Measurements from ENCODE around the gene P2RX1.

P2RX1 gene

DNA sequence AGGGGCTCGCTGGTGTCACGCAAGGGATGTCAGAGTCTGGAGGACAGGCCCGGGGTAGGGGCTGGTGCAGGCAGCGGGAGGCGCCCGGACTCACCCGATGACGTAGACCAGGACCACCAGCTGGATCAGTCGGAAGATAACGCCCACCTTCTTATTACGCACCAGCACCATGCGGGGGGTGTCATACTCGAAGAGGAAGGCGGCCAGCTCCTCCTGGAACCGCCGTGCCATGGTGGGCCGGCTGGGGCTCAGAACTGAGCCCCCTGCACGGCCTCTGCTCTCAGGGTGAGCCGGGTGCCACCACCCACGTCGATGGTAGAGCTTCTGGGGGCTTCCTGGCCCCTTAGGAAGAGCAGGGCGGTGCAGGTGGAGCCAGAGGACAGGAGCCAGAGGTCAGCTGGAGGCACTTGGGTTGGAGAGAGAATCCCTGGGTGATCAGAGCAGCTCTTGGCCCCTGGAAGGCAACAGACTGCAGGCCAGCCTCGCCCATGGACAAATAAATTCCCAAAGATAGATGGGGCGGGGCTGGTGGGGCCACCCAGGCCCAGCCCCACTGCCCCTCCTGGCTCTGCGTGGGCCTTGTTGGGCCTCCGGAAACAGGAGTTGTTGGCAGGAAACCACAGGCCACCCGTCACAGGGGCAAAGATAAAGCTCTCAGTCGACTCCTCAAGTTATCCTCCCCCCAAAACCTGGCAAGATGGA lies at the start of gene P2RX1:
Gene P2RX1, minus strand, starts transcription at position 471 of the 702 bp plus-strand sequence. Its CDS starts 240 bp downstream, at position 231.
- DNase-seq, result peak in 1 of 4 experiments; percentile 13

DNA sequence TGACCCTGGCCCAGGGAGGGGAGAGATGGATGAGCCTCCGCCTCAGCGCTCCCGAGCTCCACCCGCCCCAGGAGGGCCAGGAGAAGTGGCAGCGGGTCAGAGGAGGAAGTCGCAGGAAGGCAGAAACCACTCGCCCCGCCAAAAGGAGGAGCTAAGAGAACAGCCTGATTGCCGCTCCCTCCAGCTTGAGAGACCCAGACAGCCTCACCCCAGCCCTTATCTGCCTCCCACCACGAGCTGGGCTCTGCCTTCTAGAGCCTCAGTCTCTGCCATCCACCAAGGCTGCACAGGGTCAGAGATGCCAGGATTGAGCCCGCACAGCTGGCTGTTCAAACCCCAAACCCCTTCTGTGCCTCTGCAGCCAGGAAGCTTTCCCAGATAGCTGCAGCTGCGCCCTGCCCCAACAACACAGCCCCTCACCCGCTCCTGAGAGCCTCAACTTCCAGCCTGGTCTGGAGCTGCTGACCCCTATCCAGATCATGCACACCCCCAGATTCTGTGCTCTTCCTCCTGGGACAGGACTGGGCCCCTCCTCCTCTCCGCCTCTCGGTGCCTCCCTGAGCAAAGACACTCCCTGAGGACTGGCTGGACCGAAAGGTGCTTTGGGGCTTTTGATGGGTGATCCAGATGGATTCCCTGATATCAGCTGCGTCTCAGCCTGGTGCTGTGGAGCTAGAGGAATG lies 49.0 kb upstream of the P2RX1 start:
- DNase-seq, result peak in 3 of 4 experiments; percentile 27 to 46 (median 34)

DNA sequence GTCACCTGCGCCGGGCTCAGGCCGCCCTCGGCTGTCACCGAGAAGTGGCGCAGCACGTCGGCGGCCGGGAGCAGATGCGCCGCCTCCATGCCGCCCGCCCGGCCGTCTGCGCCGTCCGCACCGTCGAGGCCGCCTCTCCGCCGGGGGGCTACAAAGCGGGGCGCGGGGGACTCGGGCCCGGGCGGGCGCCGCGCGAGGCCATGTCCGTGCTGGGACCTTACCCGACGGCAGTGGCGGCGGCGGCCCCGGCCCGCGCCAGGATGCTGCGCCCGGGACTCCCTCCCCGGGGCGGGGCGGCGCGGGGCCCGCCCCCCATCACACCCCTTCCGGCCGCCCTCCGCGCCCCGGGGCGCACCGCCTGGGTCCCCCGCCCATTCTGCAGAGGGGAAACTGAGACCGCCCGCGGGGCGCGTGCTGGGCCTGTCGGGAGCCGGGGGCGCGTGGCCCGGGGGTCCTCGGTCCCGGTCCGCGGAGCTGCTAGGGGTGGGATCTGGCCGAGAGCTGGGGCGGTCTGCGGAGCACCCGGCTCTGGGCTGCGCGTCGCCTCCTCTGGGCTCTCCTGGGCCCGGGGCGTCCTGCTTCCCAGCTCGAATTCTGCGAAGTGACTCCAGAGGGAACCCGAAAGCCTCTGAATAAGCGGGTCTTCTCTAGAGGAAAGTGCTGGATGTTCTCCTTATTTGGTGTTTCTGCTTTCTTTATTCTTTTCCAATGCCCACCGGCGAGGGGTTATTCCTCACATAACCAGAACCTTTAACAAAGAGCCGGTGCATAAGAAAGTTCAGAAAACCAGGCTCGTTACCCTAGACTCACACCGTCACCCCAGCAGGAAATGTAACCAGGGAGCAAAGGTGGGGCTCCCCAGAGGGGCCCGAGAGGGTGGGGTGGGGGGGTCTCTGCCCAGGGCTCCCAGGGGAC lies 48.2 kb upstream of the P2RX1 start, which contains the start of gene ATP2A3:
Gene ATP2A3, minus strand, starts transcription at position 235 of the 915 bp plus-strand sequence. Its CDS starts 146 bp downstream, at position 89.
- DNase-seq, result peak in 3 of 4 experiments; percentile 32 to 72 (median 36)

DNA sequence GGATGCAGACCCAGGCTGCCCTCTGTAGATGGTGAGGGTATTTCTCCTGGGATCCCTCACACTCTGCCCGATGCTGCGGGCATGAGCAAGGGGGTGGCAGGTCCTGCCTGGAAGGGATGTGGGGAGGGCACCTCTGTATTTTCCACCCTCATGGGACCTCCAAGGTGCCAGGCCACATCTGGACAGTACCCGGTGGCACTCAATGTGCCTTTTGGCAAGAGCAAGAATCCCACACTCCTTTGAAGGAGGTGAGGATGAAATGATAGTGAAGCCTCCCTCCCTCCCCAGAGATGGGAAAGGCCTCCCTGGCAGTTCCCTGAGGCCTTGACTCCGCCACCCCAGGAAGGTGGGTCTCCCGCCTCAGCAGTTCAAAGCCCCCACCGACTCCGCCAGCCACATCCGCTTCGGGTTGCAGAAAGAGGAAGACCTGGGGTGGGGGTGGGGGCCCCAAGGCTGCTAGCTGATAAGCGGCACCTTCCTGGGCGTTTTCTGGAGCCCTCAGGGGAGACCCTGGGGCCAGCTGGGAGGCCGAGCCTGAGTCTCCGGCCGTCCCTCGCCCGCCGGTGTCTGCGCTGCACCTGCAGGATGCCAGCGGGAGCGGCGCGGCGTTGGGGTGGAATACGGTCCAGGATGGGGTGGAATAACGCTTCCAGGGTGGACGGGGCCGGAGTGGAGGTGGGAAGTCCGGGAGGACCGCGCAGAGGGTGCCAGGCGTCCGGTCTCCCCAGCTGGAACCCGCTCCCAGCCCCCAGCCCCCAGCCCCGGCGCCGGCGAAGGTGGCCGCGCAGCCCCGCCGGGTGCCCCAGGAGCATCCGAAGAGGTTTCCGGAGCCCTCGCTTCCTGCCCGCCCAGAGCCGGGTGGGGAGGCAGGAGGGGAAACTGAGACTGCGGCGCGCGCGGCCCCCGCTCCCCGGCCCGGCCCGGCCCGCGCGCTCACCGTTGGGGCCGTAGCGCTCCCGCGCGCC lies 47.3 kb upstream of the P2RX1 start:
- DNase-seq, result peak in 2 of 4 experiments; percentile 67 to 76

DNA sequence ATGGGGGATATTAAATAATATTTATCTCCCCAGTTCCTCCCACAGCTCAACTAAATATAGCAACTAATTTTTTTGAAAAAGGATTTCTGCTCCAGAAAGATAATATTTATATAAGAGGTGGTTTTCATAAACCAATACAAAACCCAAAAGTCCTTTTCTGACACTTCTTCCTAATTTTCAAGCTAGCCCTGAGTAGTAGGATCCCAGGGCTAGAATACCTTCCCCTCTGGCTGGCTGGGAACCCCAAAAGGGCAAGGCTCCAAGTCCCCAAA lies 46.6 kb upstream of the P2RX1 start:
- no peak for DNase-seq

DNA sequence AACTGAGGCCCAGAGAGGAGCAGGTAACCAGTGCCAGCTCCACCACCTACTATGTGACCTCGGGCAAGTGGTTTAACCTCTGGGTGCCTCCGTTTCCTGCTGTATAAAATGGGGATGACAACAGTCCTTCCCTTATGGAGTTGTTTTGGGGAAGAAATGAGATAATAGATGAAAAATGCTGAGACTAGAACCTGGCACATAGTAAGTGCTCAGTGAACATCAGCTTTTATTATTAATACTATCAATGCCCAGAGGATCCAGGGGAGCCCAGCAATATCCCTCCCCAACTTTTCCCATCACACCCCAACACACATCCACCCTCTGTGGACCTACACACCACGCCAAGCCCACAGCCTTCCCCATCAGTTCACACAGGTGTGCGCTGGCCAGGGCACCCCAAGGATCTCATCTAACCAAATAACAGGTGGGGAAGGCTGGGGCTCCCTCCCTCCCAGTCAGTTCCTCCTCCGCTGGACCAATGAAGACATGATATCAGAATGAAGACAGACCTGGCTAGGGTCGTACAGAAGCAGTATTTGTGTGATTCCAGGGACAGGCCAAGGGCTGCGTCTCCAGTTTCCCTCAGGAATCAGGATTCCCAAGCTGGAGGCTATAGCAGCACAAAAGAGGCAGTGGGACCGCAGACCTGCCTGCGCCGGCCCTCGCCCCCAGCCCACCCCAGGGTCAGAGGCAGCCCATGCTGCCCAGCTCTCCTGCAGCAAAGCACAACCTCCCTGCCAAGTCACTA lies 46.1 kb upstream of the P2RX1 start:
- DNase-seq, result no peak

DNA sequence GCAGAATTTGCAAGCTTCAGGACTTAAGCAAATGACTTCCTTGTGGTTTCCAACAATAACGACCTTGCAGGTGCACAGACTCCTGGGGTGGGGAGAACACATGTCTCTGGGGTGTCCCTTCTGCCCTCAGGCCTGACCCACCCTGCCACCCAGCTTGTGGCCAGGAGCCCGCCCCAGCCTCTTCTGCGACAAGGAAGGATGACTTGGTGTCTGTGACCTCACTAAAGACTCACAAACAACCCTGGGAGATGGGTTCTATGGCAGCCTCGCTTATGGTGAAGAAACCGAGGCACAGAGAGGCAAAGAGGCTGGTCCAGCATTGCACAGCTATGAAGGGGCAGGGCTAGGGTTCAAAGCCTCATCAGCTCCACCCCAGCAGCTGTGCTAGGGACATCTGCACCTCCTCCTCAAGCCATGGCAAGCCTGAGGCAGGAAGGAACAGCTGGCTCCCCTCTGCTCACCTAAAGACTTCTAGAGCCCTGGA lies 45.3 kb upstream of the P2RX1 start:
- no peak for DNase-seq

DNA sequence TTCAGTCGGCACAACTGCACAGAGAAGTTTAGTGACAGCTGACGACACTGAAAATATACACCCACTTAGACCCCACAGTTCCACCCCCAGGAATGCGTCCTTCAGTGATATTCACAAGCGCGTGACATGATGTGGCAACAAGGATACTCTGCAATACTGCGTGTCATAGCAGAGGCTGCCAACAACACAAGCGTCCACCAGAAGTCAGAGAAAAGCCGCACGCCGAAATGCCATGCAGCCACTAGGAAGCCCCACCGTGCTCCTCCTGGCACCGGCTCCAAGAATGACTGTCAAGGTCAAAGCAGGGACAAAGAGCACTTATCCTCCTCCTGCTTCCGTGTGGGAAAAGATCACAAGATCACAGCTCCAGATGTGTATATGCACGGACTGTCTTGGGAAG lies 44.5 kb upstream of the P2RX1 start:
- DNase-seq, result no peak

DNA sequence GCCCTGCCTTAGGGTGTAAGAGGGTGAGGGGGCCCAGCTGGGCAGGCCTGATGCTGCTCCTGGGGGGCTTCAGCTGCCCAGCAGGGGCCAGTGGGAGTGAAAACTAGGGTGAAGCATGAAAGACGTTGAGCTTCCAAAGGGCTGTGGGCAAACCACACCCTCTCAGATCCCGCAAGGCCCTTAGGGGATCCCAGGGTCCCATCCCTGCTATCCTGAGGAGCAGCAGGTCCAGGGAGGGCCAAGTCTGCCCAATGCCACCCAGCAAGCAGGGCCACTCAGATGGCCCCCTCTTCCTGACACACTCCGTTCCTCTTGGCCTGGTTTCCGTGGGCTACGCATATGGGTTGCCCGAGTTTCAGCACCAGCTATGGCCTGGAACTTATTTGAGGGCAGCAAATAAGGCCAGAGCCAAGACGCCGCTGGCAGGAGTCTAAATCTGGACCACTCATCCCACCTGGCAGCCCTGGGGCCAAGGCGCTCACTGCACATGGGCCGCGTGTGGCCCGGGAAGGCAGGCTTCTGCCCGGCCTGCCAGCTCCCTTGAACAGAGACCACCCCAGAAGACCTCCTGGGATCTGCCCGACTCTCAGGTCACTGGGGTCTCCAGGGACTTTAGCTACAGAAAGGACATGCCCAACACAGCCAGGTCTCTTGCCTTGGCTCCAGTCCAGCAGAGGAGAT lies 43.8 kb upstream of the P2RX1 start:
- no peak for DNase-seq

DNA sequence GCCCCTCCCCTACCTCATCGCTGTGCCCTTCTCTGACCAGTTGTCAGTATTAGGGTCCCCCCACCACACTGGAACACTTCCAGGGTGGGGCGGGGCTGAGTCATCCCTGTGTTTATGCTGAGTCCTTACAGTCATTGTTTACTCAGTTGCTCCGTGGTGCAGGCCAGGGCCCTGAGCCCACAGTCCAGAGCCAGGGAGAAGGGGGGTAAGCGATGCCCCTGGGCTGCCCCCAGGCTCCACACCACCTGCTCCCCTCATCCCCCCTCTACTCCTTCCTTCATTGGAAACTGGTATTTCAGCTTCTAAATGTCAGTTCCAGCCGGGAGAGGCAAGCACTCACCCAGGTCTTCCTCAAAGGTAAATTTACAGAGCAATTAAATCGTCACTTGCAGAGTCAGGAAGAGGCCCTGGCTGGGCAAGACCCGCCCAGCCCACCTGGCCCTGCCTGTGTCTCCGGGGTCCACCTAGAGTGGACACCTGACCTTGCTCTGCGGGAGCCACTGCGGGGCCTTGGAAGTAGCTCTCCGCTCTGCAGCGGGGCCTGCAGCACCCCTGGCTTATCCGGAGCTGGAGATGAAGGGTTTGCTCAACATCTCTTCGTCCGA lies 43.1 kb upstream of the P2RX1 start:
- DNase-seq, result no peak

DNA sequence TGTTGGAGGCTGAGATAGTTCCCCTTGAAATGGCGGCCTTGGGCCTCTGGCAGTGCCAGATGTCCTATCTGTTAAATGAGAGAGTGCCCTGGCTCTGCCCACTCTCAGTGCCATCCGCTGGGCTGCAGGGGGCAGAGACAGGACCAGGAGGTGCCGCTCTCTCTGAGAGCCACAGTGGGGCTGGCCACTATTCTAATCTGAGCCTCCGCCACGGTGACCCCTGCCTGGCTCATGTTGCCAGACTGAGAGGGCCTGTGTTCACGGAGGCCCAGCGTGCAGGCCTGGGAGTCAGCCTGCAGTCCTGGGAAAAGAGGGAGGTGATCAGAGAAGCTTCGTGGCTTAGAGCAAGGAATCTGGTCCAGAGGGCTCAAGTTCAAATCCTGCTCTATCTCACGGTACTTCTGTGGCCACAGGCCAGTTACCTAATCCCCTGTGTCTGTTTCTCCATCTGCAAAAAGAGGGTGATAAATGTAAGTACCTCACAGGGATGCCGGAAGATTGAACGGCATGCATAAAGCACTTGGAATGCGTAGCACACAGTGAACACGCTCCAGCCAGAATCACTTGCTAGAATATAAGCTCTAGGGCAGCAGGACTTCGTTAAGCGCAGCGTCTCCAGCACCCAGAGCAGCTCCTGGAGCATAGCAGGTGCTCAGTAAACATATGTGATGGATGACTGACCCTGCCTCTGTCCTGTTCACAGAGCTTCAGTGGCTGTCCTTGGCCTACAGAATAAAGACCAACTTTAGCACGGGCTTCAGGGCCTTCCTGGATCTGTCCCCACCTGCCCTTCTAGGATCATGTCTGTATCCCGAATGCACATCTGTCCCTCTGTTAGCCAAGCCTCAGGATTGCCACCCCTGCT lies 41.7 kb upstream of the P2RX1 start:
- no peak for DNase-seq

DNA sequence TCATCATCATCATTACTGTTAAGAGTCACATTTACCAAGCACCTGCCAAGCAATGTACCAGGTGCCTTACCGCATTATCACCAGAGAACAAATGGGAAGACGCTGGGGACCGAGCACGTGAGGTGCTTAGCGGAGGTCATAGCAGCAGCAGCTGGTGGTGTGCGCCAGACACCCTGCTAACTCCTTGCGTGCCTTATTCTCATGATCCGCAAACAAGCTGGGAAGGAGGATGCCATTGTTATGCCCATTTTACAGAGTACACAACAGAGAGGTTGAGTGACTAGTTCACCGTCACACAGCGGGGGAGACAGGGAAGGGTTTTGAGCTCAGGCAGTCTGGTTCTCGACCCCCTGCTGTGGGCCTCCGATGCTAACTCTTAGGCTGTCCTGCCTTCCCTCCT lies 40.7 kb upstream of the P2RX1 start:
- no peak for DNase-seq

DNA sequence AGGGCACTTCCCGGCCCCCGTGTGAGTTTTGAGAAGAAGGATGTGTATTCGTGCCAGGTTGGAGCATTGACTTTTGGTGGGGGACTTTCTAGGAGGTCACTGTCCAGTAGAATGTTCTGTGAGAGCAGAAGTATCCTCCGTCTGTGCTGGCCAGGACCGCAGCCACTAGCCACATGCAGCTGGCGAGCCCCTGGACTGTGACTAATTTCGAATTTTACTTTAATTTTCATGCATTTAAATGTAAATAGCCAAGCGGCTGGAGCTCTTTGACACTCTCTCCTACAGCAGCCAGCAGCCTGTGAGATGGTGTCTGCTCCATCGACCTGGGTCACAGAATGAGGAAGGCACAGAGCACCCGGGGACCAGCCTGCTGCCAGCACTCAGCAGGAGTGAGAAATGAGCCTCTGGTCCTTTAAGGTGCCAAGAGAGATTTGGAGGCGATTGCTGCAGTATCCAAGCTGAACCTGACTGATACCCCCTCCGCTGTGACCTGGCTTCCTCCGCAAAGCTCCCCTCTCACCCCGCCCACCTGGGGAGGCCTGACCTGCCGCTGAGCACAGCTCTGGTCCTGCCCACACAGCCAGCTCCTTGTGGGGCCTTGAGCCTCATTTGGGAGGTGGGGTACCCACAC lies 40.2 kb upstream of the P2RX1 start:
- no peak for DNase-seq

DNA sequence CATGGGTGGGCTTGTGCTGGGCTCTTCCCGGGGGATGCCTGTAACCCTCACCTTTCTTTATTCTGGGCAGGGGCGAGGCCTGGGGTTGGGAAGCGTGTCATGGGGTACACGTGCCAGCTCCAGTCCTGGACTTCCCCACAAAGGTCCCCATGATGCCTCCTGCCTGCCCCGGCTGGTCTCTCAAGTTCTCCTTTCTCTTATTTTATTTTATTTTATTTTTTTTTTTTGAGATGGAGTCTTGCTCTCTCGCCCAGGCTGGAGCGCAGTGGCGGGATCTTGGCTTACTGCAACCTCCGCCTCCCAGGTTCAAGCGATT lies 39.4 kb upstream of the P2RX1 start:
- DNase-seq, result no peak

DNA sequence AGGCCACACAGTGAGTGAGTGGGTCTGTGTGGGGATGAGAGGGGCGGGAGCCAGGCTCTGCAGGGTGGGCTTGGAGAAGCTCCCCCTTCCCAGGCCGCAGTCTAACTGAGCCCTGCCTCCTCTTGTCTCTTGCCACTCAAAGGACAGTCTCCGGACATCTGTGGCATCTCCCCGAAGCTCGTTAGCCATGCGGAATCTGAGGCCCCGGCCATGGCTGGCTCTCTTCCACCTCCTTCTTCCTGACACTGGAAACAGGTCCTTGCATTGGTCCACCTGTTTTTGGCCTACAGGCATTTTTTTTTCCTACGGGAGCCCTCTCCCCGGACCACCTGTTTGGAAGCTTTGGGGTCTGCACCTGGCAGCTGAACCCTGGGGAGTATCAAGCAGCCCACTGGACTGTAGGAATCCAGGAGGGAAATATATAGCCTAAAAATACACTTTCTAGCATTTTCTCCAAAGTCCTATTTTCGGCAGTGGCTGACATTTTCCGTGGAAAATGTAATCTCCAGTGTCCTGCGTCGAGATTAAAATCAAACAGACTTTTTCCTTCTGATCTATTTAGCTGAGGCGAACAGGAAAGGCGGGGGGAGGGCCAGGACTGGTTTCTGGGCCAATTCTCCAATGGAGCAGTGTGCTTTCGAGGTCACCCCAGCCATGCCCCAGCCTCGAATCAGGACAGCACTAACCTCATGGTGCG lies 38.9 kb upstream of the P2RX1 start:
- DNase-seq, result no peak

DNA sequence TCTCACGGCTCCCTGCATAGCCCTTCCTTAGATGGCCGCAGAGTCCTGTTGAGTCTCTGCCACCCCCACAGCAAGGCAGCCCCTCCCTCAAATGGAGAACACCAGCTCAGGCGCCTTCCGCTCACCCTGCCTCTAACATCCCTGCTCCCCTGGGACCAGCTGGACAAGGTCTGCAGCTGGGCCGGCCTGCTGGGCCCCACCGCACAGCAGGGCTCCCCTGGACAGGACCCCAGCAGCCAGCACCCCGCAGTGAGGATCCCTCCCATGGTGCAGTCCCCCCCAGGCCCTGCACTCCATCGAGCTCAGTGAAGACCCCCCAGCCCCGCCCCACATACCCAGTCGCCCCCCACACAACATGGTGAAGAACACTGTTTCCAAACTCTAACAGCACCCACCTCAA lies 37.8 kb upstream of the P2RX1 start:
- DNase-seq, result no peak

DNA sequence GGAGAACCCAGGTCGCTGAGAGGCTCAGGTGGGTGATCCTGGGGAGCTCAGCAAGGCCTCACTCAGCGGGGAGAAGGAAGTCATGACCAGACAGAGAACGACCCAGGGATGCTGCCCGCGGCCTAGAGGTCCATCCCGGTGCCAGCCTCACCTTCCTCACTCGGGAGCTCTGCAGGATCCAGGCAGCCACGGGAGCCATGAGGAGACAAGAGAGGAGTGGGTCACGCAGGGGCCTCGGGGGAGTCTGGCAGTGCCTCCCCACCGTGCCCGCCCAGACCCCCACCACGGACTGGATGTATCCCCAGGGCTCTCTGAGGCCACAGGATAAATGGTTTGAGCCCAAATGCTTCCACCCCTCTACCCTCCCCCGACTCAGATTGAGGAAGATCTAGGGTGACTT lies 37.3 kb upstream of the P2RX1 start:
- DNase-seq, result no peak

DNA sequence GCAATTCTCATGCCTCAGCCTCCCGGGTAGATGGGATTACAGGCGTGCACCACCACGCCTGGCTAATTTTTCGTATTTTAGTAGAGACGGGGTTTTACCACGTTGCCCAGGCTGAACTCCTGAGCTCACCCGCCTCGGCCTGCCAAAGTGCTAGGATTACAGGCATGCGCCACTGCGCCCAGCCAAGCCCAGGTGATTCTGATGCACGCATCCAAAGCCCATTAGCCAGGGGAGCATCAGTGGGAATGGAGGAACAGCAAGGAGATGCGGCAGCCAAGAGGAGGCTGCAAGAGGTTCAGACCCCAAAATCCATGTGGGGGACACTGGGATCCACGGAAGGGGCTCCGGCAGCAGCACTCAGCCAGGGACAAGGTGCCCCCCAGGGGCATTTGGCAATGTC lies 35.9 kb upstream of the P2RX1 start:
- DNase-seq, result no peak
